Measurements from ENCODE around the gene SPOCK2. TPM values are rescaled to one million over a fixed set of nuclear protein-coding genes. Genes with fewer than 3 reads are reported as not detected.

SPOCK2 gene
- total RNA-seq, 1 donor from 2014 or later = 63.7 TPM

GRCh38 chr10:72063703-72064391, 24.5 kb downstream of the SPOCK2 start:
- no peak for DNase-seq (ENCODE audit: low read depth)
- TF ChIP-seq CTCF (conservative IDR thresholded peaks at IDR 0.05; ENCODE audit: low read depth, low read length) = no peak

DNA sequence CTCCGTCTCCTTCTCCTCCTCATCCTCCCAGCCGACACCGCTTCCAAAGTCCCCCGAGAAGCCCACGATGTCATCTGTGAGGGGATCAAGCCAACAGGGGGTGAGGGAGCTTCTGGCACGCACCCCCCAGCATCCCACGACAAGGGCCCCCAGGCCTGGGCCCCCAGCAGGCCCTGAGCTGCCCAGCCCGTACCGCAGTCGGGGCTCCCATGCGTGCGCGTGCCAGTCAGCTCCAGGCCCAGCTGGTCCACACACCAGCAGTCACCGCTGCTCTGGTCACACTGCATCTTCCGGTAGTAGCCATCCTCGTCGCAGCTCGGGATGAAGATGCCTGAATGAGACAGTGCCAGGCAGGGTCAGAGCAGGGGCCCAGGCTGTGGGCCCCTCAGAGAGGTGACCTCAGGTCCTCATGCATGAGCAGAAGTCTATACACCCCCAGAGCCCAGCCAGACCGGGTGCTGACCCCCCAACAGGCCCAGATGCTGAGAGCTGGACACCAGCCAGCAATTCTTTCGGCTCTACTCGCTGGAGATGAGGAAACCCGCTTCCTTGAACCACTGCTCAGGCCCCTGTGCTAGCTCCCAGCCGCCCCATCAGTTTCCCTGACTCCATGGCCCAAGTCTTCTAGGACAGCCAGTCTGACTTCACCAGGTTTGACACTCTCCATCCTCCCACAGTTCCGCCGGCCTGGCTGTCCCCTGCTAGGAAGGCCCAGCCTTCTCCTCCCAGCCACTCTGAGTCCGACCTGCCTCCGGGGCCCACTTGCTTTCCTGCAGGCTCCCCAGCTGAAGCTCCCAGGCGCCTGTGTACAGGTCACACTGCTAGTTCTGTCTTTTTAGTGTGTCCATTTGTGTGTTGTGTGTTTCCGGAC, 25.3 kb downstream of the SPOCK2 start:
- TF ChIP-seq CTCF (conservative IDR thresholded peaks at IDR 0.05; ENCODE audit: low read depth, low read length) = no peak
- no peak overlapping the region for H3K4me3 ChIP-seq (ENCODE audit: low read depth, low read length)
- DNase-seq (ENCODE audit: low read depth) = no peak

More at GRCh38 chr10:72063703-72064391, 24.5 kb downstream of the SPOCK2 start:
- no peak overlapping the region for H3K4me3 ChIP-seq (ENCODE audit: low read depth, low read length)

- H3K4me3 ChIP-seq (ENCODE audit: low read depth, low read length) = no peak overlapping the region
- DNase-seq (ENCODE audit: low read depth) = no peak
- no peak for TF ChIP-seq CTCF (conservative IDR thresholded peaks at IDR 0.05; ENCODE audit: low read depth, low read length)
These were observed 26.0 kb downstream of the SPOCK2 start for GRCh38 chr10:72062382-72062781.

DNA sequence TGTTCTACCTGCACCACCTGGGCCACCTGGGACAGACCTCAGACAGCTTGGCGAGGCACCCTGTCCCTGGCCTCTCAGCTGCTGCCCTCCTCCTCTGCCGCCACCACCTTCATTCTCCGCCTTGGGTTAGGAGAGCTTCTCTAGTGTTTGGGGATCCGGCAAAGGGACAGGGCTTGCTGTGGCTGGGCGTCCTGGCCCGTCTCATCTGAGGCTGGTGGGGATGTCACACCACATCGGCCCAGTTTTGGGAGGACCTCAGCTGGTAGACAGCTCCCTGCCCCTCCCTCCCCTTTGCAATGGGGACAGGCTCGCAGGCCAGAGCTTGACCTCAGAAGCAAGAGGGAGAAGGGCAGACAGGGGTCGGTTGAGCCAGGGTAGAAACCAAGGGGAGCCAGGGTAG, 26.4 kb downstream of the SPOCK2 start:
- no peak overlapping the region for H3K4me3 ChIP-seq (ENCODE audit: low read depth, low read length)
- no peak for TF ChIP-seq CTCF (conservative IDR thresholded peaks at IDR 0.05; ENCODE audit: low read depth, low read length)
- DNase-seq (ENCODE audit: low read depth) = no peak

- peak; percentile 41 for TF ChIP-seq CTCF (conservative IDR thresholded peaks at IDR 0.05; ENCODE audit: low read depth, low read length)
- DNase-seq (ENCODE audit: low read depth) = no peak
- no peak overlapping the region for H3K4me3 ChIP-seq (ENCODE audit: low read depth, low read length)
These were observed 26.9 kb downstream of the SPOCK2 start for GRCh38 chr10:72061491-72061890.

- TF ChIP-seq CTCF (conservative IDR thresholded peaks at IDR 0.05; ENCODE audit: low read depth, low read length) = no peak
- no peak for DNase-seq (ENCODE audit: low read depth)
These were observed 28.2 kb downstream of the SPOCK2 start for GRCh38 chr10:72059843-72060822.

More at GRCh38 chr10:72059843-72060822, 28.2 kb downstream of the SPOCK2 start:
- no peak overlapping the region for H3K4me3 ChIP-seq (ENCODE audit: low read depth, low read length)
